Measurements from ENCODE around the gene COA1.
"Not testable (repeated sequence)": the region's sequence is repeated elsewhere in the genome, so short reads cannot be mapped to it uniquely, and the experiment has no call there.

Gene COA1

DNA sequence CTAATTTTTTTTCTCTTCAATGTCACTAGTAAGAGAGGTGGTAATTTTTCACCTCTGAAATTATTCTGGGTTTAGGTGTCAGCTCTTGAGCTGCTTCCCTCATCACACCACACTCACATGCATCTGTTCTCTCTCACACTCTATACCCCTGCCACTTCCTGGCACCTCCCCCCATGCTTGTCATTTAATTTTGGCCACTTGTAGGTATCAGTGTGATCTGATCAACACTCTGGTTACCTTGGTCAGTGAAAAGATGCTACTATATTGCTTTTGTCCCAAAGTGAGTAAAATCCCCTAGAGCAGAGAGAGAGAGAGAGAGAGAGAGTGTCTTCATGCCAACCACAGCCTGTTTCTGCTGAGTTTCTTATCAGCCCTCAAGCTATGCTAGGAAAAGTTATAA lies 103.9 kb downstream of the COA1 start:
- peak; percentile 86 for DNase-seq

DNA sequence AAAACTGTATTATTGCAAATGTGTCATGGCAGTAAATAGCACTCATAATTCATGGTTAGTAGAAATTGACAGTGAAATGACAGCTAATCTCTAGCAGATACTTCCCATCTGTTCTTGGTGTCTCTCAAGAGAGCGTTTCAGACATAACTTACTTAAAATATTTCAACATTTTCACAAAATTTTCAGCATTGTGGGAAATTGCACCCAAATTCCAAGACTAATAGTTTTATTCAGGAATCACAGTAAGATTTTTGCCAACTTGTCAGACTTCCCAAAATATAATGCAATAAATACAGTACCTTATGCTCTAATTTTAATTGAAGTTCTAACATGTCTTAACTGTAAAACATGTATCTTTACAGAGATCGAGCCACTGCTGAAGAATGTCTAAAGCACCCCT lies 105.2 kb downstream of the COA1 start:
- DNase-seq: no peak

DNA sequence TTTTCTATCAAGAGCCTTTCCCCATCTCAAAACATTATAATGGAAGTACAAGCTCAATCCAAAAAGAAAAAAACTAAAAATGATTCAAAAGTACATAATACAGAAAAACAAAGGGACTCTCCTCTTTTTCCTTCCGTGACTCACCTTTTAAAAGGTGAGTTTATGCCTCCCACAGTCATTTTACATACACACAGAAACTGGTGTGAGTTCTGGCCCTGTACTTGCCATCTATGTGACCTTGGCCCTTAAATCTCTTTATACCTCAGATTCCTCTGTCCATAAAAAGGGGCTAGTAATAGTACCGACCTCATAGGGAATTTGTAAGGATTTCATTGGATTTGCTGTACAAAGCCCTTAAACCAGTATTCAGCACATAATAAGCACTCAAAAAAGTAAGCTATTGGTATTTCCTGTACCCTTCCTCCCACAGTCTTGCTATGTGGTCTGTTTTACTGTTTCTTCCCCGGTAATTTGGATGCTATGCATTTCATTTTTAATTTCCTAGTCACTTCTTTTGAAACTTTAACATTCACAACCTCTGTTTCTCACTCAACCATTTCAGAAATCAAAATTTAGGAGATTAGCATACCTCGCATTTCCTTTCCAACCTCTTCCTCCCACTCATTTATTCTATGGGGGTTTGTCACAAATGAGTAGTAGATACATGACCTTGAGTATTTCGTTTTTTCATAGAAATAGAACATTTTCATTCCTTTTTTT lies 107.4 kb downstream of the COA1 start:
- peak; percentile 23 for DNase-seq

DNA sequence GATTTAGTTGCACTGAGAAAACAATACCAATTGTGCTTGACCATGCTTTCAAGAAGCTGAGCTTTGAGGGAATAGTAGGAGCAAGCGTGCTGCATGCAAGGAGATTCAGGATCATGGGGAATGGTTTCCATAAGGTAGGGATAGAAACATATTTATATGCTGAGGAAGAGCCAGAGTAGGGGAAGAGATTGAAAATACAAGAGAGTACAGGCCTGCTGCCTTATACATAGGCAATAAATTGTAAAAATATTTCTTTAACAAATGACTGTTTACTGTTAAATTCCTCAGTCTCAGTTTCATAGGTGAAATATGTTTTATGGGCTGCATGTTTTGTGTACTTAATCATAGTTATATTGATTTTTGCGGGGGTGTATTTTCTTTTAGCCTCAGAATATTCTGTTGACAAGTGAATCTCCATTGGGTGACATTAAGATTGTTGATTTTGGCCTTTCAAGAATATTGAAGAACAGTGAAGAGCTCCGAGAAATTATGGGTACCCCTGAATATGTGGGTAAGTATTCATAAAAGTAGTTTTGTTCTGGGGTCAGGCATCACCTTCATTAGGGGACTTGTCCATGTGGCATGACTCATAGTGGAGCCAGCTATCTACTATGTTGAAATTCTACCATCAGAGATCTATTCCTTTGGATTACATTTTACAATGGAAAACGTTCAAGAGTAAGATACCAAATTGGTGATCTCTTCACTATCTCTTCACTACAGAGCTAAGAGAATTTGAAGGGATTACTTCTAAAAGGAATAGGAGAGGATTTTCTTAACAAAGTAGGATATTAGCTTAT lies 109.9 kb downstream of the COA1 start:
- DNase-seq: no peak

DNA sequence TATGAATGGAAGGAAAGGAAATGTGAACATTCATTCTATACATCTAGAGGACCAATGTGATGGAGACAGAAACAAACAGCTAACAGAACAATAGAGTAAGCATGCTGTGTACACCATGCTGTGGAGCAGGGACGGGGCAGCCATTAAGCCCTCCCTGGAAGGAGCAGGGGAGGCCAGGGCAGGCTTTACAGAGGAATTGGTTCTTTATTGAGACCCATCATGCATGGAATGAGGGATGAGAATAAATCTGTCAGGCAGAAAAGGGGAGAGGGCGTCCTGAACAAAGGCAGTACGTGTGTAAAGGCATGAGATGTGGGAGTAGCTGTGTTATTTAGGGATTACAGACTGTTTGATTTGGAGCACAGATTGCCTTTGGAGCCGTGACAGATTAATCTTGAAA lies 111.2 kb downstream of the COA1 start:
- no peak for DNase-seq

DNA sequence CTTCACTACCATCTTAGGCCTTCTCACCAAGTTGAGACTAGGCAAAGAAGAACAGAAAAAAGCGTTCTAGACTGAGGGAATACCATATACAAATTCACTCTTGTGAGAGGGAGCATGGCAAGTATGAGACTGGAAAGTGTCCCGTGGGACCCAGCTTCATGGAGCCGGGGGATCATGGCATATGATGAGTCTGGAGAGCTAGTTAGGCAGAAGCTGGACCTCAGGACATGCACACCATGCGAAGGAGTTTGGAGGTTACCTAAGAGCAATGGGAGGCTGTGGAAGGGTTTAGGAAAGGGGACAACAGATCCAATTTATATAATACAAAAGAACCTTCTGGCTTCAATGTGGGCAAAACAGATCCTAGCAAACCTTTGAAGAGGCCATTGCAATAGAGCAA lies 112.3 kb downstream of the COA1 start:
- no peak for DNase-seq

DNA sequence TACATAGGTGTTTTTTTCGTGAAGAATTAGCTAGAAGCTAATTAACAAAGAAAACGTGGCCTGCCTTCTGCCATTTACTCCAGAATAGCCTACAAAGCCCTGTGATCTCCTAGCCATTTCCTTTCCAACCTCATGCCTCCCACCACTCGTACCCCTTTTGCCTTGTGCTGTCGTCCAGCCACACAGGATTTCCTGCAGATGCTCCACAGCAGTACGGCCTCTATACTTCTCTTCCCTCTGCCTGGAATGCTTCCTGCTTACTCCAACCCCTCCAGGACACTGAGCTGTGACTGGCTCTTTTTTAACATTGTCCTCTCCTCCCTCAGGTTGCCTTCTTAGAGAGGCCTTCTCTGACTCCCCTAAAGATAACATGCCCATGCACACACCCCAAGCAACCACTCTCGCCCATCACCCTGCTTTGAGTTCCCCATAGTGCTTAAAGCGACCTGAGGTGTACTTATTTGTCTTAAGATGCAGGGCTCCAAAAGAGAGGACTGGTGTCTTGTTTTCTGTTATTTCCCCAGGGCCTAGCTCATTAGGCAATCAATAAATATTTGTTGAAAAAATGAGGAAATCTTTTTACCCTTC lies 113.7 kb downstream of the COA1 start:
- DNase-seq: no peak

DNA sequence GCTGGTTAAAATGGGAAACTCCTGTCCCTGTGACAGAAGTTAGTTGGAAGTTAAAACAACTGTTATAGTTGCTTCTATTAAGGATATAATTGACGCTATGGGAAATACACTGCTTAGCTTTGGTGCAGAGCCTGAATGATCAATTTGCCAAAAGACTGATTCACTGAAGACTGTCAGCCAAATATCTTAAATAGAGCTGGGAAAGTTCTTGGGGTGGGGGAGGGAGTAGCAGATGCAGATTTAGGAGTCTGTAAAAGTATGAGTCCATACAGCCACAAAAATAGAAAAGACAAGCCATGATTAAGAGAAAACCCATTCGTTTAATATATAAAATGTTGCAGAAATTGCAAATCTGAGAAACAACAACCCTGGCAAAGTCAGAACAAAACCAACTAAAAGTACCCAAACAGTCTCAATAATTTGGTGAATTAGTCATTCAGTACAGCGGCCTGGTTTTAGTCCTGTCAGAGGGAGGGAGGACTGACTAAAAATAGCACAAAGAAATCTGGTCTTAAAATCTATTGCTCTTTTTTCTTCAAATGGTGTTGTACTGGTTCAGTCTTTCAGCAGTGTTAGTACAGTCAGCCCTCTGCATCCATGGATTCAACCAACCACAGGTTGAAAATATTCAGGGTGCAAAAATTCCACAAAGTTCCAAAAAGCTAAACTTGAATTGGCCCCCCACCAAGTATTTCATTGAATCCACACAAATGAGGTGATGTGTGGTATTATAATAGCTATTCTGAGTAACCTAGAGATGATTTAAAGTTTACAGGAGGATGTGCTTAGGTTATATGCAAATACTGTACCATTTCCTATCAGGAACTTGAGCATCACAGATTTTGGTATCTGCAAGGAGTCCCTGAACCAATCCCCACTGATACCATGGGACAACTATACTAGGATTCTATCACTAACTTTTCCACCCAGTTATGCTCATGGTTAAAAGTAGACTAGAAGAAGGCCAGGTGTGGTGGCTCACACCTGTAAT lies 116.4 kb downstream of the COA1 start:
- DNase-seq: peak; percentile 51

DNA sequence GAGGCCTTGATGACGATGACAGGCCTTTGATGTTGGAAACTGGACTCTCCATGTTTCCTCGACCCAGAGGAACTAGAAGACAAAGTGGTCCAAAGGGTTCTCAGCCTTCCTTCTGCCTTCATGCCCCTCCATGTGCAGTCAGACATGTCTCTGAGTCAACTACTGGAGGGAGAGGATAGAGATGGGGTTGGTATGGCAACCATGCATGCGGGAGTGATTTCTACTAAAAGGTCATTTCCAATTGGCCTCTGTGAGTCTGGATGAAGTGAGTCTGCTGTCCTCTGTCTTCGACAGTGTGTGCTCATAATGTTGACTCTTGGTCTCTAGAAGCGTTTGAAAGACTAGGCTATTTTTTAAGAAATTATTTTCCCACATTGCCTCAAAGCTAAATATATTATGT lies 117.2 kb downstream of the COA1 start:
- no peak for DNase-seq

DNA sequence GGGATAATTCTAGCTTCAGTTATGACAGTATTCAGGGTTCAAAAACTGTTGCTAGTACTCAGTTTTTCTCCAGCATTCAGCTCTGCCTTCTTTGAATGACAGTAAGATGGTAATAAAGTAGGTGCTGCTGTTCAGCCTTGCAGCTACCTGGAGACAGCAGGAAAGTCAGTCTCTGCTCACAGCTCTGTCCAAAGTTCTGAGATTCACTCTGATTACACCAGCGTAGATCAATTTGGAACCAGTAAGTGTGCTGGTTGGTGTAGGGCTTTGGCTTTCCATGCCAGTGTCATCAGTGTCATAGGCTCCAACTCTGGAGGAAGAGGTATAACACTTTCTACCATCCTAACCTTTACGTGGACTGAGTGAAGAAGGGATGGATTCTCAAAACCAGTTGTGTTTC lies 120.2 kb downstream of the COA1 start:
- no peak for DNase-seq

DNA sequence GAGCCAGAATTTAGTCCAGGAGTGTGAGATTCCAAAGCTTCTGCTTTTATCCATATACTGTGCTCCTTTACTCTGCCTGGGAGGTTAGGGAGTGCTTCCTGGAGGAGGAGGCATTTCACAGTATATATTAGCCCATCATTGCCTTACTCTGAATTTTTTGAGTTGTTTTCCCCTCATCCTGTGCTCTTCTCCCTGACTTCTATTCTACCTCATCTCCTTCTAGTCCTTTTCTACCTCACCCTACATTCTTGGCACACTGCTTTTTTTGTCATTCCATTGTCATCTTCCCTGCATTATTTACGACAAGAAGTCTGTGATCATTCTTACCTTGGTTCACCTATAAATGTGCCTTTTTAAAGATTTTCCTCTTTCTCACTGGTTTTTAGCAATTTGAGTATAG lies 125.1 kb downstream of the COA1 start:
- no peak for DNase-seq

DNA sequence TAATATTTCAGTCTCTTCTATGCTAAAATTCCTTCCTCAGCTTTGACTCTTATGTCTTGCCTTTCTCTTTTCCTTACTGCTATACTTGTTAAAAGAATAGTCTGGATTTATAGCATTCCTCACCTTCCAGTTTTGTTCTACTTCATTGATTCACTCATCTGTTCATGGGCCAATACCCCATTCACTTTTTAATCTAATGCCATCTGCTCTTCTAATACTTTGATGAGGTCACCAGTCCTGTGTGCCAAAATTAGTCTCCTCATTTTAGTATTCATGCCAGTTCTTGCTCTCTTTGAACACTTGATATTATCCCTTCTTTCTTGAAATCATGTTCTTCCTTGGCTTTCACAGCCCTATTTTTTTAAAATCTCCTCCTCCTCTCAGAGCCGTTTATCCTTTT lies 127.1 kb downstream of the COA1 start:
- DNase-seq: no peak

DNA sequence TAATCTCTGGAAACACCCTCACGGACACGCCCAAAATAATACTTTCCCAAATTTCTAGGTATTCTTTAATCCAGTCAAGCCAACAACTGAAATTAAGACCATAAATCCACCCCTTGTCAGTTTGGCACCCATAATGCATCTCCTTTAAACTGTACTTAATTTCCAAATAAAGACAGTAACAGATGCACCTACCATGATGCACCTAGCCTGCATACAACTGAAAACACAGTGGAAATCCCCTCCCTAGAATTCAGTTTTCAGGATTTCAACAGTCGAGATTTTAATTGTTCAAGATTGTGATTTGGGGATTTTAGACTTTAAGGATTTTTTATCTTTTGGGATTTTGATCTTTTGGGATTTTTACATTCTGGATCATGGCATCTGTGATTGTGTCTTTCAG lies 129.3 kb downstream of the COA1 start:
- DNase-seq: no peak

DNA sequence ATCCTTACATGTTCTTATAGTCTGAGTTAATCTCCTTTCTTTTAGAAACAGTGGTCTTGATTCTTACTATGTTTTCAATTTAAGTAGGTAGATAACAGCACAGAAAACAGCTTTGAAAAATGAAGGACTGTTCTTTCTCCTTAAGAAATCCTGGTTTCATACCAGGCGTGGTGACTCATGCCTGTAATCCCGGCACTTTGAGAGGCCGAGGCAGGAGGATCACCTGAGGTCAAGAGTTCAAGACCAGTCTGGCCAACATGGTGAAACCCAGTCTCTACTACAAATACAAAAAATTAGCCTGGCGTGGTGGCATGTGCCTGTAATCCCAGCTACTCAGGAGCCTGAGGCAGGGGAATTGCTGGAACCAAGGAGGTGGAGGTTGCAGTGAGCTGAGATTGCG lies 132.9 kb downstream of the COA1 start:
- not testable (repeated sequence) for DNase-seq

DNA sequence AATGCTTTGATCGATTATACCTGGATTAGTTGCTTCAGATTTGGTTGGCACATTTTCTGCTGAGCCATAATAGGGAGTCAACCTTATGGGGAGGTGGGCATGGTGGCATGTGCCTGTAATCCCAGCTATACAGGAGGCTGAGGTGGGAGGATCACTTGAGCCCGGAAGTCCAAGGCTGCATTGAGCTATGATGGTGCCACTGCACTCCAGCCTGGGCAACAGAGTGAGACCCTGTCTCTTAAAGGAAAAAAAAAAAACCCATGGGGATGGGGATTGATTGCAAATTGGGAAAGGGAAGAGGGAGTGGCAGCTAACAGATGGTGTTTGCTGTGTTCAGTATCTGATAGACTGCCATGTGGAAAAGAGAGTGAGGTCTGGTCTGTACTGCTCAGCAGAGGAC lies 135.3 kb downstream of the COA1 start:
- DNase-seq: no peak

DNA sequence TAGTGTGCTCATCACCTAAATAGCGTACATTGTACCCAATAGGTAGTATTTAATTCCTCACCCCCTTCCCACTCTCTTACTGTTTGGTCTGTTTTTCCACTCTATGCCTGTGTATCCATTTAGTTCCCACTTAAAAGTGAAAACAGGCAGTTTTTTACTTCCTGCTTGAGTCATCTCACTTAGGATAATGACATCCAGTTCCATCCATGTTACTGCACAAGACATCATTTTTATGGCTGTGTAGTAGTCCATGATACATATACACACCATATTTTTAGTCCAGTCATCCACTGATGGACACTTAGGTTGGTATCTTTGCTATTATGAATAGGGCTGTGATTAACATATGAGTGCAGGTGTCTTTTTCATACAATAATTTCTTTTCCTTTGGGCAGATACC lies 136.3 kb downstream of the COA1 start:
- DNase-seq: no peak

DNA sequence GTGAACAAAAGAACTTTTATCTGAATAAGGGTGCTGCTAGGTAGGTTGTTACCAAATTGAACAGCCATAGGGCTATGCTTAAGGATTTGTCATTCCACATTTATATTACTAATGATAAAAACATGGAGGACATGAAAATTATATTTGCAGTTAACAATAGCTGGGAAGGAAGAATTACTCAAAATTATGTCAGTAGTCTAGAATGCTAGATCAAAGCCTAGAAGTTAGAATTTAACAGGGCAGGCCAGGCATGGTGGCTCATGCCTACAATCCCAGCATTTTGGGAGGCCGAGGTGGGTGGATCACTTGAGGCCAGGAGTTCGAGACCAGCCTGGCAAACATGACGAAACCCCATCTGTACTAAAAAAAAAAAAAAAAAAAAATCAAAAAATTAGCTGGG lies 137.0 kb downstream of the COA1 start:
- DNase-seq: no peak

DNA sequence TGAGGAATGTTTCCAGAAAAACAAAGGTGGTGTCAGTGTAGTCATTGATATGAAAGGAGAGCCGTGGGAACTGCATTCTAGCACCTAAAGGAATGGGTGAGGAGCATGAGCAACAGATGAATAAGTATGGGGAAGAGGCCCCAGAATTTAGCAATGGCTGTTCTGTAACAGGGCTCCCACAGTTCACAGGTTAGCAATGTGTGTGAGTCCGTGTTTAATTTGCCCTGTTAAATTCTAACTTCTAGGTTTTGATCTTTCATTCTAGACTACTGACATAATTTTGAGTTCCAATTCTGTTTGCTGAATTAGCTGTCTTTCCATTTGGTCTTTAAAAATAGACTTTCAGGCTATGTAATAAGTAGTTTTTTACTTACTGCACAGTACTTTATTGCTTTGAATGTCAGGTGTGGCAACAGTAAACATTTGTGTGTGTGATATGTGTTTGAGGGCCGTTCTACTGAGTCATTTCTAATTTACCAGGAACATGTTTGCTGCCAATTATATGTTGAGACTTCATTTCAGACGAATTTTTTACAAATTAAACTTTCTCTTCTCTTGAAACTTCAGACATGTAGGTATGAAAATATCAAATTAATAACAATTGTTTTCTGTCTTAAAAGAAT lies 137.7 kb downstream of the COA1 start:
- DNase-seq: peak; percentile 52

DNA sequence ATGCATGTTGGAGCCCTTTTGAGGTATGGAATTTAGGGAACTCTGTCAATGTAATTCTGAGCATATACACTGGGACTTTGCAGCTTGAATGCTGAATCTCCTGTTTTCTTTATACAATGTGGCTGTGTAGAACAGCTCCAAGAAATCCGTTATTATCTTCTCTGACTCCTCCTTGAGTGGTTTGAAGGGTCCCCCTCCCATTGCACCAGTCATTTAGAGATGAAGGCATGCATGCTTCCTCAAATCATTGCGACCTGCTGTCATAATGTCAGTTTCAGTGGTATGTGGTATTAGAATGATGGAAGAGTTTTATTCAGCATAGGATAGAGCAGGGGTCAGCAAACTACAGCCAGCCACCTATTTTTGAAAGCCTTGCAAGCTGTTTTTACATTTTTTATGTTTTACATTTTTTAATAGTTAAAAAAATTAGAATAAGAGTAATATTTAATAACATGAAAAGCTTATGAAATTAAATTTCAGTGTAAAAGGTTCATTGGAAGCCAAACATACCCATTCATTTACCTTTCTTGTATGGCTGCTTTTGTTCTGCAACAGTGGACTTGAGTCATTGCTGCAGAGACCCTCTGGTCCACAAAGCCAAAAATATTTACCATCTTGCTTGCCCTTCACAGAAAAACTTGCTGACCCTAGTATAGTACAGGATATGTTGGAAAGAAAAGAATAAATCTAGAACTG lies 138.3 kb downstream of the COA1 start:
- DNase-seq: no peak

DNA sequence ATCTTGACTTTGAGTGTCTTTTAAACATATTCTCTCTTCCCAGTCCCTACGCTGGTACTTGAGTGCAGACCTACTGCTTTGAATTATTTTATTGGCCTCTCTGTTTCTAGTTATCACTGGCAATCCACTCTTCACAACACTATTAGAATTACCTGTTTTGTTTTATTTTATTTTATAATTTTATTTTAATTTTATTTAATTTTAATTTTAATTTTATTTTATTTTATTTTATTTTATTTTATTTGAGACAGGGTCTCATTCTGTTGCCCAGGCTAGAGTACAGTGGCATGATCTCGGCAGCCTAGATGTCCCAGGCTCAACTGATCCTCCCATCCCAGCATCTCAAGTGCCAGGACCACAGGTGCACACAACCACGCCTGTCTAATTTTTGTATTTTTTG lies 139.6 kb downstream of the COA1 start:
- no peak for DNase-seq
